ENCODE measurements around the gene TGFB2. TPM values are rescaled to one million over a fixed set of nuclear protein-coding genes. Genes with fewer than 3 reads are reported as not detected.
A peak's percentile ranks its signal among the peaks of the same experiment; 100 is the strongest.

TGFB2 gene
- total RNA-seq, 1 donor from 2014 or later, result 10.2 TPM

- no peak for TF ChIP-seq CTCF (IDR thresholded peaks at IDR 0.05)
- Histone ChIP-seq H3K4me3 (no peak overlapping the region), H3K27me3 (ENCODE audit: low read depth) (no peaks in the 10 kb centered on the region), H3K9me3 (no peaks in the 10 kb centered on the region), H3K4me1 (peaks cover 14% of the 10 kb centered on the region), H3K27ac (no peak overlapping the region), H3K36me3 (no peaks in the 10 kb centered on the region)
- peak; percentile 44 to 53 for ATAC-seq
- intact Hi-C loops (cut with DNase I), result no loop called here
- no peak for DNase-seq
Measured at GRCh38 chr1:218468711-218469110, 123.6 kb downstream of the TGFB2 start.

GRCh38 chr1:218472885-218473284 is 127.7 kb downstream of the TGFB2 start:
- Histone ChIP-seq H3K4me1 (peaks cover 3% of the 10 kb centered on the region), H3K4me3 (no peak overlapping the region), H3K27me3 (ENCODE audit: low read depth) (no peaks in the 10 kb centered on the region), H3K9me3 (no peaks in the 10 kb centered on the region), H3K27ac (no peak overlapping the region), H3K36me3 (no peaks in the 10 kb centered on the region)
- DNase-seq (no peak), ATAC-seq (no peak)
- intact Hi-C loops (cut with DNase I), result no loop called here
- no peak for TF ChIP-seq CTCF (IDR thresholded peaks at IDR 0.05)

GRCh38 chr1:218473522-218473921 is 128.4 kb downstream of the TGFB2 start:
- no peak for TF ChIP-seq CTCF (IDR thresholded peaks at IDR 0.05)
- ATAC-seq (no peak), DNase-seq (no peak)
- H3K9me3 ChIP-seq, result no peaks in the 10 kb centered on the region
- H3K4me3 ChIP-seq, result no peak overlapping the region
- intact Hi-C loops (cut with DNase I), result no loop called here
- no peaks in the 10 kb centered on the region for H3K27me3 ChIP-seq (ENCODE audit: low read depth)
- H3K36me3 ChIP-seq, result no peaks in the 10 kb centered on the region
- H3K4me1 ChIP-seq, result no peaks in the 10 kb centered on the region
- no peak overlapping the region for H3K27ac ChIP-seq

- no peaks in the 10 kb centered on the region for H3K27me3 ChIP-seq (ENCODE audit: low read depth)
- no peaks in the 10 kb centered on the region for H3K36me3 ChIP-seq
- no peak overlapping the region for H3K4me3 ChIP-seq
- no peak overlapping the region for H3K27ac ChIP-seq
- no peak for TF ChIP-seq CTCF (IDR thresholded peaks at IDR 0.05)
- ATAC-seq (no peak), DNase-seq (no peak)
- no peaks in the 10 kb centered on the region for H3K4me1 ChIP-seq
- no peaks in the 10 kb centered on the region for H3K9me3 ChIP-seq
- intact Hi-C loops (cut with DNase I), result no loop called here
Measured at GRCh38 chr1:218474128-218474527, 129.0 kb downstream of the TGFB2 start.

- peaks cover 7% of the 10 kb centered on the region for H3K4me1 ChIP-seq
- no peak overlapping the region for H3K4me3 ChIP-seq
- intact Hi-C loops (cut with DNase I), result no loop called here
- ATAC-seq (no peak), DNase-seq (no peak)
- TF ChIP-seq CTCF (IDR thresholded peaks at IDR 0.05), result no peak
- no peaks in the 10 kb centered on the region for H3K27me3 ChIP-seq (ENCODE audit: low read depth)
- H3K9me3 ChIP-seq, result no peaks in the 10 kb centered on the region
- no peak overlapping the region for H3K27ac ChIP-seq
- no peaks in the 10 kb centered on the region for H3K36me3 ChIP-seq
Measured at GRCh38 chr1:218475275-218475674, 130.1 kb downstream of the TGFB2 start.

GRCh38 chr1:218475699-218476098 is 130.6 kb downstream of the TGFB2 start:
- TF ChIP-seq CTCF (IDR thresholded peaks at IDR 0.05), result no peak
- peaks cover 7% of the 10 kb centered on the region for H3K4me1 ChIP-seq
- no peak overlapping the region for H3K27ac ChIP-seq
- no peaks in the 10 kb centered on the region for H3K27me3 ChIP-seq (ENCODE audit: low read depth)
- H3K4me3 ChIP-seq, result no peak overlapping the region
- DNase-seq, result no peak
- intact Hi-C loops (cut with DNase I), result no loop called here
- H3K9me3 ChIP-seq, result no peaks in the 10 kb centered on the region
- ATAC-seq, result no peak
- H3K36me3 ChIP-seq, result no peaks in the 10 kb centered on the region

Measured in lower lobe of right lung (tissue), 2 donors.